ENCODE data around the gene COX6A2. TPM values are rescaled to one million over a fixed set of nuclear protein-coding genes. Genes with fewer than 3 reads are reported as not detected.

COX6A2 gene
- total and polyA plus RNA-seq, 8 donors: 0.67 TPM; not detected in 7

DNA sequence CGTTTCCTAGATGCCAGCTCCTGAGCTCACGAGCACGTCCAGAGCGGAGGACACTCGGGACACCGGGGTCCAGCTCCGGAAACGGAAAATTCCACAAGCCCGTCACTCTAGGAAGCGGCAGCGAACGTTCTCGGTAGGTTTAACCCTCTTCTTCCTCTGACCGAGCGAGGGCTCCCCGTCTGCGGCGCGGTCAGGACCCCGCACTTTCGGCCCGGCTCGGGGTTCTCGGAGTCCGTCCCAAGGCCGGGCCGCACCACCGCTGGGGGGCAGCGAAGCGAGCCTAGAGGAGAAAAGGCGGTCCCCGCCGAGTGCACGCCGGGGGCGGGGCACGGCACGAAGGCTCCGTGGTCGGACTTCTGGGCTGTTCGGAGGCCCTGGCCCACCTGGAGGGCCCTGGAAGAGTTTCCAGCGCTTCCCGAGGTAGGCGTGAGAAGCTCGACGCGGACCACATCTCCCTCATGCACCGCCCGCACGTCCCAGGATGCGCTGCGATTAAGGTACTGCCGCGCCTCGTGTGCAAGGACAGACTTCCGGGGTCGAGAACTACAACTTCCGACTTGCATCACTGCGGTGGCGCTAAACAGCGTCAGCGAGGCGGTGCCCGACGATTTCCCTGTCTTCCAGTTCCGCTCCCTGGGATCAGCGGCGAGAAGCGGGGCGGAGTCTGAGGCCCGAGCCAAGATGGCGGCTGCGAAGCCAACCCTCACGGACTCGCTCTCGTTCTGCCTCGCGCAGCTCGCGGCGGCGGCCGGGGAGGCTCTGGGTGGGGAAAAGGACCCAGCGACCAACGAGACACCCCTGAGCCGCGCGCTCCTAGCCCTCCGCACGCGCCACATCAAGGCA is 30.9 kb upstream of the COX6A2 start, which contains the start of gene ARMC5:
Gene ARMC5, plus strand, starts transcription at position 658 of the 843 bp plus-strand sequence. Its CDS starts 24 bp downstream, at position 682.
- no peaks in the 10 kb centered on the region for H3K27me3 ChIP-seq
- H3K36me3 ChIP-seq: peaks cover 0 to 24% of the 10 kb centered on the region in 2 donors
- peak; percentile 98 to 99 (median 98) for DNase-seq
- H3K4me3 ChIP-seq: peak within 1 kb of the TSS; percentile 79 to 82
- peak; percentile 87 for ATAC-seq
- intact Hi-C loops (cut with DNase I): no loop called here
- TF ChIP-seq, protein P1, sequence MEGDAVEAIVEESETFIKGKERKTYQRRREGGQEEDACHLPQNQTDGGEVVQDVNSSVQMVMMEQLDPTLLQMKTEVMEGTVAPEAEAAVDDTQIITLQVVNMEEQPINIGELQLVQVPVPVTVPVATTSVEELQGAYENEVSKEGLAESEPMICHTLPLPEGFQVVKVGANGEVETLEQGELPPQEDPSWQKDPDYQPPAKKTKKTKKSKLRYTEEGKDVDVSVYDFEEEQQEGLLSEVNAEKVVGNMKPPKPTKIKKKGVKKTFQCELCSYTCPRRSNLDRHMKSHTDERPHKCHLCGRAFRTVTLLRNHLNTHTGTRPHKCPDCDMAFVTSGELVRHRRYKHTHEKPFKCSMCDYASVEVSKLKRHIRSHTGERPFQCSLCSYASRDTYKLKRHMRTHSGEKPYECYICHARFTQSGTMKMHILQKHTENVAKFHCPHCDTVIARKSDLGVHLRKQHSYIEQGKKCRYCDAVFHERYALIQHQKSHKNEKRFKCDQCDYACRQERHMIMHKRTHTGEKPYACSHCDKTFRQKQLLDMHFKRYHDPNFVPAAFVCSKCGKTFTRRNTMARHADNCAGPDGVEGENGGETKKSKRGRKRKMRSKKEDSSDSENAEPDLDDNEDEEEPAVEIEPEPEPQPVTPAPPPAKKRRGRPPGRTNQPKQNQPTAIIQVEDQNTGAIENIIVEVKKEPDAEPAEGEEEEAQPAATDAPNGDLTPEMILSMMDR (IDR thresholded peaks at IDR 0.05): peak; percentile 42 to 51
- peaks cover 23 to 59% of the 10 kb centered on the region in 2 donors for H3K4me1 ChIP-seq
- H3K9me3 ChIP-seq: no peaks in the 10 kb centered on the region
- peak within 1 kb of the TSS; percentile 99 to 100 for H3K27ac ChIP-seq

DNA sequence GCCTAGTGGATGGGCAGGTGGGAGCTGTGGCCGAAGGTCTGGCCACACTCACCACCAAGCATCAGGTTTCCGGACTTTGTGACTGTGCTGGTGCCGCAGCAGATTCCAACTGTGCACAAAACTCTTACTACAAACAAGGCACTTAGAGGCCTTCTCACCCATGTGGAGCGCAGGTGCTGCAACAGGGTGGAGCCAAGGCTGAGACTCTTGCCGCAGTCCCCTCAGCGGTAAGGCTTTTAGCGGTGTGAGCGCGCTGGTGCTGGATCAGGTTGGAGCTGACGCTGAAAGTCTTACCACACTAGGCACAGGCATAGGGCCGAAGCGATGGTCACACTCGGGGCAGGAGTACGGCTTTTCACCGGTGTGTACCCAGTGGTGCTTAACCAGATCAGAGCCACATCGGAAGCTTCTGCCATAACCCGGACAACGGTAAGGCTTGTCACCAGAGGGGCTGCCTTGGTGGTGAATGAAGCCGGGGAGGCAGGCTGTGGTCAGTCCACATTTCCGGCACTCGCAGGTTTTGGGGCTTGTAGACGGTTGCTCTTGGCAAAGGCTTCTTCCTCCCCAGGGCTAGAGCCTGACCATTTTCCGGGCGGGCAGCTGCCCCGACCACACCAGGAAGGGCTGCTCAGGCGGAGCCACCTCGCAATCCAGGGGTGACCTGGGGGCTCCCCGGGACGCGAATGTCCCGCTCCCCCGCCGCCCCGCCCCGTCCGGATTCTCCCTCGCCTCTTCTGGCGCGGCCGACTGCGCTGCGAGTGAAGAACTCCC is 30.1 kb upstream of the COX6A2 start:
- Histone ChIP-seq H3K36me3 (peaks cover 0 to 16% of the 10 kb centered on the region in 2 donors), H3K4me3 (peak overlapping the region; percentile 79 to 82), H3K4me1 (peaks cover 32 to 67% of the 10 kb centered on the region in 2 donors), H3K9me3 (no peaks in the 10 kb centered on the region), H3K27ac (peak overlapping the region; percentile 99 to 100), H3K27me3 (no peaks in the 10 kb centered on the region)
- TF ChIP-seq, protein P1 (IDR thresholded peaks at IDR 0.05): no peak
- intact Hi-C loops (cut with DNase I): no loop called here
- peak; percentile 29 for ATAC-seq
- peak in 2 of 4 donors; percentile 70 to 90 for DNase-seq

DNA sequence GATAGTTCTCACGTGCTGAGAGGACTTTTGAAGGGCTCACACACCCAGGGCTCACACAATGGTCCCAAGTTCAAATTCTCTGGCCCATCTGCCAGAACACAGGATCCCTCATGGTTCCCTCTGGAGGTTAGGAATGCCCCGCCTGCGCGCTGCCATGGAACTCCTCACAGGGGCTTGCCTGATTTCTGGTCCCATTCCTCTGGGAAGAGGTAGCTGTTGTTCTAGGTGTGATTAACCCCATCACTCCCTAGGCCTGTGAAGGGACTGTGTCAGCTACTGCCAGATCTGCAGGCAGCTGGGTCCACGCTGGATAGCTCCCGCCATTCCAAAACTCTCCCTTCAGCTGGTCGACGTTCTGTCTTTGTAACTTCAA is 28.8 kb upstream of the COX6A2 start:
- Histone ChIP-seq H3K27ac (no peak overlapping the region), H3K36me3 (peaks cover 0 to 3% of the 10 kb centered on the region in 2 donors), H3K27me3 (no peaks in the 10 kb centered on the region), H3K4me1 (peaks cover 35 to 77% of the 10 kb centered on the region in 2 donors), H3K4me3 (peak overlapping the region in 1 of 2 donors; percentile 82), H3K9me3 (no peaks in the 10 kb centered on the region)
- DNase-seq (no peak), ATAC-seq (no peak)
- TF ChIP-seq, protein P1 (IDR thresholded peaks at IDR 0.05): no peak
- intact Hi-C loops (cut with DNase I): no loop called here

DNA sequence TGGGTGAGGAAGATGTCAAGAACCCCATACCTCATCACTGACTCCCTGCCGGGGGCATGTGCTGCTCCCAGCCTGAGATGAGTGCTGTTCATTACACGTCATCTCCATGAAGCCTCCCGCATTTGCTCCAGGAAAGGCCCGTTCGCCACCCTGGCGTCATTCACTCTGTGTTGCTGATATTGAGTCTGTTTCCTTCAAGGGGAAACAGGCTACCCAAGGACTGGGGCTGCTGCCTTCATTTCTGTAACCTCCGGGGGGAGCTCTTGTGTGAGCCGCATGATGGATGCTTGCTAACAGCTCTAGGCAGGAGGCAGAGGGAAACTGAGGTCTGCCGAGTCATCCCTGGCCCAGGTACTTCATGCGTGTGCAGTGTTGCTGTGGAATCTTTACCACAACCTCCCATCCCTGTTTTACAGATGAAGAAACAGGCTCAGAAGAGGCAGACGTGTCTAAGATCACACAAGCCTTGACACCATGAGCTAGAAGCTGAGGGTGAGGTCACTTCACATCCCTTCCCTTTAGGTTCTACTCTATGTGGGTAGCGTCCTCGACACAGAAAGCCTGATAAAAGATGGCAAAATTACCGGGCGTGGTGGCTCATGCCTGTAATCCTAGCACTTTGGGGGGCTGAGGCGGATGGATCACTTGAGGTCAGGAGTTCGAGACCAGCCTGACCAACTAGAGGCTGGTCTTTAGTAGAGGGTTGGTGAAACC is 27.6 kb upstream of the COX6A2 start:
- H3K4me1 ChIP-seq: peaks cover 39 to 76% of the 10 kb centered on the region in 2 donors

More for the DNA sequence above, 27.6 kb upstream of the COX6A2 start:
- H3K27me3 ChIP-seq: no peaks in the 10 kb centered on the region
- ATAC-seq: no peak
- TF ChIP-seq, protein P1 (IDR thresholded peaks at IDR 0.05): no peak
- H3K36me3 ChIP-seq: no peaks in the 10 kb centered on the region
- intact Hi-C loops (cut with DNase I): no loop called here
- DNase-seq: no peak
- H3K9me3 ChIP-seq: no peaks in the 10 kb centered on the region
- H3K4me3 ChIP-seq: no peak overlapping the region
- no peak overlapping the region for H3K27ac ChIP-seq
